Activated gamma-delta T cell treated with Interleukin-2 at 50 U/mL for 16 hours (primary cell): ENCODE results near the gene TENM3.

Source experiments
- DNase-seq: peaks from one replicate; pipeline ENCODE4 v3.0.0-alpha.2; 2020

The TENM3 gene

GRCh38 chr4:182704077-182704476, 460.9 kb downstream of the TENM3 start:
- DNase-seq = no peak

GRCh38 chr4:182704948-182705347, 461.7 kb downstream of the TENM3 start:
- no peak for DNase-seq

DNA sequence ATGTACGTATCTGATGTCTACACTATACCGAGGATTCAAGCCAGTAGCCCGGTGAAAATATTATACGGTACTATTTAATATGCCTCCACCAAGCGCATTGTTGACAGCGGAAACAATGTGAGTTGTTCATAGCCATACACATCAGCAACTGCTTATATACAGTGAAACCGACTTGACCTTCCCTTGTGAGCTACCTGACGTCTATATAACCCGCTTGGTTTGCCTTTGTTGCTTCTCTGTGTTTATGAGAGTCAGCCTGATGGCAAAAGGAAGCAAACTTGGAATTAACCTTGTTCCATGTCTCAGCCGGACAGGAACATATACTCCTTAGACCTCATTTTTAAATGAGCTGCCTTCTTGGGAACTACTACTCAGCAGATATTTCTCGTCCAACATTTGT, 462.2 kb downstream of the TENM3 start:
- no peak for DNase-seq

GRCh38 chr4:182711211-182711610, 468.0 kb downstream of the TENM3 start:
- no peak for DNase-seq

- DNase-seq = no peak
Measured at GRCh38 chr4:182715548-182715947, 472.3 kb downstream of the TENM3 start.

GRCh38 chr4:182716192-182716591, 473.0 kb downstream of the TENM3 start:
- DNase-seq = no peak

GRCh38 chr4:182717788-182718583, 474.8 kb downstream of the TENM3 start:
- no peak for DNase-seq

DNA sequence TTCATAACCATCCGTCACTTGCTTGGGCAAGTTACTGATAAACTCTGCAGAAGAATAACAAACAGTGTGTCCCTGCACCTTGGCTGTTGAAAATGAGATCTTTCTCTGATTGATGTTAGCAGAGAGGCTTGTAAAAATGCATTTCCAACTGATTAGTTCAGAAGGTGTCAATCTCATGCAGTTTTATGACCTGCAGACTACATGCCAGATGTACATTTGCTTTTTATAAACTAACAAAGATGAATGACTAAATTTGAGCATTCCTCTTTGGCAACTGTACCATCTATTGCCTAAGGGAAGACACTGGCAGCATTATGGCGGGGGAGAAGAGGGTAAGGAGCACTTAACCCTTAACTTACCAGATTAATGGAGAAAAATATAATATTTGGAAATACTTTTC, 481.2 kb downstream of the TENM3 start:
- DNase-seq = no peak

DNA sequence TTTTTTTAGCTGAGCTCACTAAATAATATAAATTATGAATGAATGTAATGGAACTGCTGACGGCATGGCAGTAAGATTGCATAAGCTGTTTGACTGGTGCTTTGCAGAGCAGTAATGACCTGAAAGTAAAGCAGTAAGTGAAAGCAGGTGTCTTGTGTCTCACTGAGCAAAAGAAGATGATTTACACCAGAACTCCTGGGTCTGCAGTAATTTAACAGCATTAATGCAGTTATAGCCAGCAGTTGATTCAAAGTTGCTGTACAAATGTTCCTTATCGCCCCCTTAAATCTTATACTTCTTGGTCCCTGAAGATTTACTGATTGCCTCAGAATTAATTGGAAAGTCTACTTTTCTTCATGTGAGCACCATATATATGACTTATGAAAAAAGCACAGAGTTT, 486.3 kb downstream of the TENM3 start:
- no peak for DNase-seq

DNA sequence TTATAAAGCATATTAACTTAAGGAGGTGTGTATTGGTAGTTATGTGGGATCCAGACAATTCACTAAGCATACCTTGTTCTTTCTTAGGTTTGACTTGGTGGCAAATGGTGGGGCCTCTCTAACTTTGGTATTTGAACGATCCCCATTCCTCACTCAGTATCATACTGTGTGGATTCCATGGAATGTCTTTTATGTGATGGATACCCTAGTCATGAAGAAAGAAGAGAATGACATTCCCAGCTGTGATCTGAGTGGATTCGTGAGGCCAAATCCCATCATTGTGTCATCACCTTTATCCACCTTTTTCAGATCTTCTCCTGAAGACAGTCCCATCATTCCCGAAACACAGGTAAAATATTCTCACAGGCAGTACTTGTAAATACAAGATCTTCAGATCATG, 487.6 kb downstream of the TENM3 start:
- DNase-seq = no peak

- no peak for DNase-seq
Measured at GRCh38 chr4:182736207-182736606, 493.0 kb downstream of the TENM3 start.

DNA sequence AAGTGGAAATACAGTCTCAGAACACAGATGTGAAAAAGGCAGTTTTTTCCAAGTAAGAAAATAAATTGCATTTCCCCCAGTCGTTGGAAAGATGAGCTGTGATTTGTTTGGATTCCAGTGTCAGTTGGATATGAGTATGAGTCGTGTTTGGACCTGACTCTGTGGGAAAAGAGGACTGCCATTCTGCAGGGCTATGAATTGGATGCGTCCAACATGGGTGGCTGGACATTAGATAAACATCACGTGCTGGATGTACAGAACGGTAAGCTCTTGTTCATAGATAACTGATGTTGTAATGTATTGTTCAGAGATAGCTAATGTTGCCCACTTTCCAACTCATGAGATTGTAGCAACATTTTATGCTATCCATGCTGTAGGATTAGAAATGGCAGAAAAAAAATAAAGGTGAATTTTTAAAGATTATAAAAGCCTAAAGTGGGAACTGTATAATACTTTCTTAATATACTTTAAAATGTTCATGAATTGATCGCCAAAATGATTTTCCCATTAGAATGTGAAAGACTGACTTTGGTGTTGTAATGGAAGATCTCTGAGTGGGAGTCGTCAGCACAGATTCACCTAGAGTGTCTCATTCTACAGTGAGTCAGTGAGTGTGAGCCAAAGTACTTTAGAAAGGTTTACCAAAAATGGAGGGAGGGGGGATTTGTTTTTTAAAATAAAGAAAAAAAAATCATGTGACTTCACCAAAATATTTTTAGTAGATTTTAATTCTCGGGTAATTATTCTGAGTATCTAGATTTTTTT, 495.3 kb downstream of the TENM3 start:
- DNase-seq = no peak

GRCh38 chr4:182740256-182740655, 497.1 kb downstream of the TENM3 start:
- no peak for DNase-seq

DNA sequence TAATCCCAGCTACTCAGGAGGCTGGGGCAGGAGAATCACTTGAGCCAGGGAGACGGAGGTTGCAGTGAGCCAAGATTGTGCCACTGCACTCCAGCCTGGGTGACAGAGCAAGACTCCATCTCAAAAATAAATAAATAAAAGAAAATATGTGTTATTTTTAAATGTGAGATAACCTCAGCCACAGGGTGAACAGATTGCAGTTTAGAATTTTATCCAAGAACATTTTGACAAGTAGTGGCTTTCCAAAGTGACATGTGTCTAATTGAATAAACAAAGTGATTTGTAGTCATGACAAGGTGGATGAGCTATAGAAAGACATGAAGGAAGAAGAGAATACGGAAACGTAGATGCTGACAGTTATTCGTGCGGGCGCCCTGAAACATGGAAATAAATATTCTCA, 497.9 kb downstream of the TENM3 start:
- no peak for DNase-seq

DNA sequence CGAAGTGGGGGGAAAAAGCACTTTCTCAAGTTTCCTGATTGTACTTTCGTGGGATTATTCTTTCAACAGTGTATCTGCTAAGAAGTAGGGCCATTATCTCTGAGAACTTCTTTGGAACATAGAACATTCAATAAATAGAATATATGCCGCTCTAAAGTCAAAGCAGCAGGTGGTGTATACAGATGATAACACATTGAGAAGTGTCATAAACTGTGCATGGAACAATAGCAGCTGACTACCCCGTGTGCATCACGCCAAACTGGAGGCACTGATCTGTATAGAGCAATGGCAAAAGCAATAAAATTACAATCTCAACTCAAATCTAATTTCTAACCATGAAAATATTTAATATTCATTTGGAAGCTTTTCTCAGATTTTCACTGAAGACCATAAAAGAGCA, 498.7 kb downstream of the TENM3 start:
- no peak for DNase-seq

GRCh38 chr4:182743815-182744214, 500.6 kb downstream of the TENM3 start:
- no peak for DNase-seq

DNA sequence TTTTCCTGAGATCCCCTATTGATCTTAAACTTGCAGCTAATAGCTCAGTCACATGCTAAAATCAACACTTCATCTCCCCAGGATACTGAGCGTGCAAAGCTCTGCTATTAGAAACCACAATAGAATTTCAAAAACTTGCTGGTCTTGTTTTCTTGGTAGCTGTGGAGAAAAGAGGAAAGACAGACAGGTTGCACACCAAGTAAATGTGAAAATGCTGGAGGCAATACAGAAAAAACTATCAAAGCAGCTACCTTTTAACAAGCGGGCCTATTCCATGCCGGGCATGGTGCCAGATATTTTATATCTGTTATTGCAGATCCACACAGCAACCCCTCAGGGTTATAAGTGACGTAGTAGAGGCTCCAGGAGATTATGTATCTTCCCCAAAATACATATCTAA, 502.0 kb downstream of the TENM3 start:
- no peak for DNase-seq

DNA sequence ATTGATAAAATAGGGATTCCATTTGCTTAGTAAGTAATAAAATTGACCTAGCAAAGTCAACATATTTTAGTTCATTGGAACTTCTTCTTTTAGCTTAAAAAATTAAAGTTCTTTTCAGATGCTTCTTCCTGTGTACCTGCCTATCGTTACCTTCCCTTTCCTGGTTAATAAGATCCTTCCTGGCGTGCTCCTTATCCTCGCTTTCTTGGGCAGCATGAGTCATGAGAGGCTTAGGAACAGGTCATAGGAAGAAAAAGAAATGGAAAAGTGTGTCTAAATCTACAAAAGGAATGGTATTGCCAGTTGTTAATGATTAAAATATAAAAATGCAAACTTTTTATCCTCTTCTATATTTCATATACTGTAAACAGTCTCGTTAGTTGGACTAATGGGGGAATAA, 503.7 kb downstream of the TENM3 start:
- no peak for DNase-seq

- no peak for DNase-seq
Measured at GRCh38 chr4:182748283-182748682, 505.1 kb downstream of the TENM3 start.

GRCh38 chr4:182748949-182749348, 505.7 kb downstream of the TENM3 start:
- DNase-seq = no peak

DNA sequence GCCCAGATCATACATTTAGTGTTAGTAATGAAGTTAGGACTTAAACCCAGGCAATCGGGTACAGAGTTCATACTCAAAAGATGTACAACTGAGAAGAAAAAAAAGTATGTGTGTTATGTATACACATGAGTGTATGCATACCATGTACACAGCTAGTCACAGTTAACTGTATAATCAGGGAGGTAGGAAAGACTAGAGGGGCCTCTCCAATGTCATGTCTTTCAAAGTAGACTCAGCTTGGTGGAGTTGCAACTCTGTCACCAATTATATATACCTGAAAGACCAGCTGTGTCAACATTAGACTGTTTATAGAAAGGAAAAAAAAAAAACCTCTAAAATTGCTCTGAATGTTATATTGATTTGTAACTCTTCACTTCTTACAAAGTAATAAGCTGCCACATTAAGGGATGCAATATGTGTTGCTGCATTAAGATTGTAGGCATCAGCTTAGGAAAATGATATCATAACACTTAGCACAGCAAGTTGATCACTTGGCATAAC, 506.5 kb downstream of the TENM3 start:
- no peak for DNase-seq

GRCh38 chr4:182752158-182752910, 509.1 kb downstream of the TENM3 start:
- no peak for DNase-seq

GRCh38 chr4:182754895-182755294, 511.7 kb downstream of the TENM3 start:
- no peak for DNase-seq
